ENCODE results near the gene TAPT1.

Gene TAPT1

GRCh38 chr4:16119981-16120380 is 106.3 kb downstream of the TAPT1 start:
- no peak overlapping the region for H3K4me2 ChIP-seq (ENCODE audit: low read depth, low read length, poor library complexity, severe bottlenecking)
- TF ChIP-seq EZH2phosphoT487 (IDR thresholded peaks at IDR 0.05; ENCODE audit: borderline replicate concordance) = no peak
- TF ChIP-seq, protein P1, sequence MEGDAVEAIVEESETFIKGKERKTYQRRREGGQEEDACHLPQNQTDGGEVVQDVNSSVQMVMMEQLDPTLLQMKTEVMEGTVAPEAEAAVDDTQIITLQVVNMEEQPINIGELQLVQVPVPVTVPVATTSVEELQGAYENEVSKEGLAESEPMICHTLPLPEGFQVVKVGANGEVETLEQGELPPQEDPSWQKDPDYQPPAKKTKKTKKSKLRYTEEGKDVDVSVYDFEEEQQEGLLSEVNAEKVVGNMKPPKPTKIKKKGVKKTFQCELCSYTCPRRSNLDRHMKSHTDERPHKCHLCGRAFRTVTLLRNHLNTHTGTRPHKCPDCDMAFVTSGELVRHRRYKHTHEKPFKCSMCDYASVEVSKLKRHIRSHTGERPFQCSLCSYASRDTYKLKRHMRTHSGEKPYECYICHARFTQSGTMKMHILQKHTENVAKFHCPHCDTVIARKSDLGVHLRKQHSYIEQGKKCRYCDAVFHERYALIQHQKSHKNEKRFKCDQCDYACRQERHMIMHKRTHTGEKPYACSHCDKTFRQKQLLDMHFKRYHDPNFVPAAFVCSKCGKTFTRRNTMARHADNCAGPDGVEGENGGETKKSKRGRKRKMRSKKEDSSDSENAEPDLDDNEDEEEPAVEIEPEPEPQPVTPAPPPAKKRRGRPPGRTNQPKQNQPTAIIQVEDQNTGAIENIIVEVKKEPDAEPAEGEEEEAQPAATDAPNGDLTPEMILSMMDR (conservative IDR thresholded peaks at IDR 0.05; ENCODE audit: low read length) = no peak
- H3K79me2 ChIP-seq (ENCODE audit: insufficient read depth, low read length) = no peaks in the 10 kb centered on the region
- no peaks in the 10 kb centered on the region for H3K27me3 ChIP-seq (ENCODE audit: insufficient read depth, low read length, poor library complexity, severe bottlenecking)
- no peaks in the 10 kb centered on the region for H3K9me3 ChIP-seq (ENCODE audit: insufficient read depth, low read depth, low read length)
- H3K9ac ChIP-seq (ENCODE audit: low read depth, low read length, poor library complexity, severe bottlenecking) = no peak overlapping the region
- H3K36me3 ChIP-seq (ENCODE audit: insufficient read depth, low read length) = no peaks in the 10 kb centered on the region
- no peaks in the 10 kb centered on the region for H3K9me2 ChIP-seq (replicated peaks; ENCODE audit: low read depth, low read length)
- 0 out of 2 replicates have a peak, but pooled peaks cover 4% of the 10 kb centered on the region for H3F3A ChIP-seq (ENCODE audit: low read depth)
- H2AFZ ChIP-seq (ENCODE audit: low read length) = no peak overlapping the region
- no peak overlapping the region for H3K4me3 ChIP-seq (ENCODE audit: low read length, poor library complexity, severe bottlenecking)
- H3K4me1 ChIP-seq (ENCODE audit: insufficient read depth, low read length, poor library complexity, severe bottlenecking) = peaks cover 42% of the 10 kb centered on the region
- H4K20me1 ChIP-seq (ENCODE audit: insufficient read depth, low read length, poor library complexity, severe bottlenecking) = no peaks in the 10 kb centered on the region

- Histone ChIP-seq H3K4me1 (ENCODE audit: insufficient read depth, low read length, poor library complexity, severe bottlenecking) (peaks cover 28% of the 10 kb centered on the region), H3K9me2 (replicated peaks; ENCODE audit: low read depth, low read length) (no peaks in the 10 kb centered on the region), H2AFZ (ENCODE audit: low read length) (no peak overlapping the region), H3K4me2 (ENCODE audit: low read depth, low read length, poor library complexity, severe bottlenecking) (no peak overlapping the region), H3K36me3 (ENCODE audit: insufficient read depth, low read length) (no peaks in the 10 kb centered on the region), H3K9me3 (ENCODE audit: insufficient read depth, low read depth, low read length) (no peaks in the 10 kb centered on the region), H3K27me3 (ENCODE audit: insufficient read depth, low read length, poor library complexity, severe bottlenecking) (no peaks in the 10 kb centered on the region), H3K4me3 (ENCODE audit: low read length, poor library complexity, severe bottlenecking) (no peak overlapping the region), H3K9ac (ENCODE audit: low read depth, low read length, poor library complexity, severe bottlenecking) (no peak overlapping the region), H3K79me2 (ENCODE audit: insufficient read depth, low read length) (no peaks in the 10 kb centered on the region), H4K20me1 (ENCODE audit: insufficient read depth, low read length, poor library complexity, severe bottlenecking) (no peaks in the 10 kb centered on the region), H3F3A (ENCODE audit: low read depth) (0 out of 2 replicates have a peak, but pooled peaks cover 2% of the 10 kb centered on the region)
- TF ChIP-seq, protein P1 (conservative IDR thresholded peaks at IDR 0.05; ENCODE audit: low read length) = no peak
- no peak for TF ChIP-seq EZH2phosphoT487 (IDR thresholded peaks at IDR 0.05; ENCODE audit: borderline replicate concordance)
These were observed 108.2 kb downstream of the TAPT1 start for GRCh38 chr4:16118090-16118489.

GRCh38 chr4:16117164-16117563 is 109.1 kb downstream of the TAPT1 start:
- H4K20me1 ChIP-seq (ENCODE audit: insufficient read depth, low read length, poor library complexity, severe bottlenecking) = no peaks in the 10 kb centered on the region
- H3K79me2 ChIP-seq (ENCODE audit: insufficient read depth, low read length) = no peaks in the 10 kb centered on the region
- H3K27me3 ChIP-seq (ENCODE audit: insufficient read depth, low read length, poor library complexity, severe bottlenecking) = no peaks in the 10 kb centered on the region
- no peaks in the 10 kb centered on the region for H3K9me3 ChIP-seq (ENCODE audit: insufficient read depth, low read depth, low read length)
- TF ChIP-seq, protein P1 (conservative IDR thresholded peaks at IDR 0.05; ENCODE audit: low read length) = no peak
- no peak for TF ChIP-seq EZH2phosphoT487 (IDR thresholded peaks at IDR 0.05; ENCODE audit: borderline replicate concordance)
- no peak overlapping the region for H3K4me2 ChIP-seq (ENCODE audit: low read depth, low read length, poor library complexity, severe bottlenecking)
- H3K9me2 ChIP-seq (replicated peaks; ENCODE audit: low read depth, low read length) = no peaks in the 10 kb centered on the region
- H3K9ac ChIP-seq (ENCODE audit: low read depth, low read length, poor library complexity, severe bottlenecking) = no peak overlapping the region
- H3K4me3 ChIP-seq (ENCODE audit: low read length, poor library complexity, severe bottlenecking) = no peak overlapping the region
- H2AFZ ChIP-seq (ENCODE audit: low read length) = no peak overlapping the region
- H3F3A ChIP-seq (ENCODE audit: low read depth) = no peaks in the 10 kb centered on the region
- peaks cover 19% of the 10 kb centered on the region for H3K4me1 ChIP-seq (ENCODE audit: insufficient read depth, low read length, poor library complexity, severe bottlenecking)
- no peaks in the 10 kb centered on the region for H3K36me3 ChIP-seq (ENCODE audit: insufficient read depth, low read length)

Data from Loucy (cell line).